ENCODE results near the gene BCR. TPM values are rescaled to one million over a fixed set of nuclear protein-coding genes. Genes with fewer than 3 reads are reported as not detected.
A peak's percentile ranks its signal among the peaks of the same experiment; 100 is the strongest.

BCR gene
- total RNA-seq, 1 experiment from 2014 or later, result 129 TPM

GRCh38 chr22:23219822-23220484, 39.6 kb downstream of the BCR start:
- POLR2A ChIA-PET, result interaction anchor here (1.3 kb wide), 1 partner anchor 50 kb away, joined by 3 read pairs; no protein-coding TSS in a partner anchor
- TF ChIP-seq ZNF263 (CRISPR knock-in tag; IDR thresholded peaks at IDR 0.05; ENCODE audit: low read depth), result no peak
- TF ChIP-seq NFYB (CRISPR knock-in tag; conservative IDR thresholded peaks at IDR 0.05; ENCODE audit: low read depth), result no peak
- TF ChIP-seq GRHL2 (CRISPR knock-in tag; IDR thresholded peaks at IDR 0.05; ENCODE audit: insufficient replicate concordance, severe bottlenecking), result no peak
- no peak for TF ChIP-seq CREB1 (CRISPR knock-in tag; IDR thresholded peaks at IDR 0.05)
- TF ChIP-seq PREB (CRISPR knock-in tag; IDR thresholded peaks at IDR 0.05; ENCODE audit: borderline replicate concordance), result no peak
- TF ChIP-seq CREM (CRISPR knock-in tag; IDR thresholded peaks at IDR 0.05), result no peak
- no peak for TF ChIP-seq FOXP1 (CRISPR knock-in tag; IDR thresholded peaks at IDR 0.05; ENCODE audit: borderline replicate concordance)
- TF ChIP-seq EMX1 (CRISPR knock-in tag; IDR thresholded peaks at IDR 0.05), result no peak
- no peak for TF ChIP-seq ESRRA (CRISPR knock-in tag; IDR thresholded peaks at IDR 0.05; ENCODE audit: borderline replicate concordance)
- no peak for TF ChIP-seq ZNF219 (CRISPR knock-in tag; IDR thresholded peaks at IDR 0.05; ENCODE audit: borderline replicate concordance)
- no peak for TF ChIP-seq ATF2 (CRISPR knock-in tag; IDR thresholded peaks at IDR 0.05; ENCODE audit: borderline replicate concordance, low read depth)
- CTCF ChIA-PET, result interaction anchor here (1.7 to 1.8 kb wide), 2 partner anchors 37 to 39 kb away, joined by 5 to 7 read pairs; partner anchors contain the start of gene BCR
- no peaks in the 10 kb centered on the region for H3K9me3 Mint-ChIP-seq
- no peak for ATAC-seq
- H3K4me1 Mint-ChIP-seq, result peaks cover 96% of the 10 kb centered on the region
- no peaks in the 10 kb centered on the region for H3K27me3 Mint-ChIP-seq (ENCODE audit: low read depth)
- no peaks in the 10 kb centered on the region for H3K36me3 Mint-ChIP-seq
- peak overlapping the region; percentile 32; the same call in 1 of the 2 replicates for H3K27ac Mint-ChIP-seq
- DNase-seq (ENCODE audit: low spot score), result no peak
- H3K4me3 Mint-ChIP-seq, result no peak overlapping the region; the same call in 1 of the 2 replicates

DNA sequence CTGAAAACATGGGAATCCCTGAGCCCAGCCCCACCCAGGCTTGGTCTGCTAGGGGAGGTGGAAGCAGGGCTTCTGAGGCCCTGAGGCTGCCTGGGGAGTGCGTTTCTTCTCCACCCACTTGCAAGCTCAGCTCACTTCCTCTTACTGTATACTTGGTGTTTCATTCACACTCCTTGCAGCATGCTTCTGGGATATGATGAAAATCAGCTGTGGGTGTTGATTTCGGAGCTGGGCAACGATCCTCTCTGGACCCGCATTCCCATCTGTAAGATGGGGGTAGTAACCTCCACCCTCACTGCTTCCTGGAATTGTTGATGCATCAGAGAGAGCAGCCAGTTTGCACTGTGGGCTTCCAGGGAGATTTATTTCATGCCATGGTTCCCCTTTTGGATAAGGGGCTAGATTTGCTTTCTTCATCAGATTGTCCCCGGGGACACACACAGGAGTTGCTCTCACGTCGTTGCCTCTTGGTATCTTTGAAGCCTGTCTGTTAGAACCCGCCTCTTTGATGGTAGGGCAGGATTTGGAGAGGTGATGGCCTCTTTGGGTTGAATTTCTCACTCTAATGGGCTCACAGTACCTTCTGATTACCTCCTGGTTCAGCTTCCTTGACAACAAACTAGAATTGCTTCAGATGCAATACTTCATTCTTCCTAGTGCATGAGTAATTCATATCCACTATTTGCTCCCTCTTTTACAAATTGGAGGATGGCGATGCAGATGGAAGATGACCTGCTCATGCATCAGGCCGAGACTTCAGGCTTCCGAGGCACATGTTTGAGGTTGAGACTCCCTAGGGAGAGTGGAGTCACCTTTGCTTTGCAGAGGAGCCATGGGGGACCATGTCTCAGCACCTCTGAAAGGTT, 40.4 kb downstream of the BCR start:
- no peak for ATAC-seq
- no peak overlapping the region for H3K4me3 Mint-ChIP-seq
- peaks cover 97% of the 10 kb centered on the region for H3K4me1 Mint-ChIP-seq
- TF ChIP-seq KAT7 (CRISPR knock-in tag; IDR thresholded peaks at IDR 0.05; ENCODE audit: borderline replicate concordance), result no peak
- no peak for TF ChIP-seq ZNF512 (CRISPR knock-in tag; IDR thresholded peaks at IDR 0.05; ENCODE audit: borderline replicate concordance)
- no peak for TF ChIP-seq ZNF532 (CRISPR knock-in tag; IDR thresholded peaks at IDR 0.05; ENCODE audit: borderline replicate concordance)
- no peak for TF ChIP-seq ETV6 (CRISPR knock-in tag; IDR thresholded peaks at IDR 0.05)
- TF ChIP-seq ZSCAN18 (CRISPR knock-in tag; IDR thresholded peaks at IDR 0.05), result no peak
- TF ChIP-seq NFATC4 (CRISPR knock-in tag; IDR thresholded peaks at IDR 0.05), result no peak
- no peak for TF ChIP-seq ZNF281 (CRISPR knock-in tag; IDR thresholded peaks at IDR 0.05)
- TF ChIP-seq TCF7 (CRISPR knock-in tag; IDR thresholded peaks at IDR 0.05; ENCODE audit: low read depth), result no peak

More for the DNA sequence above, 40.4 kb downstream of the BCR start:
- Mint-ChIP-seq H3K9me3 (no peaks in the 10 kb centered on the region), H3K27ac (peak overlapping the region; percentile 57), H3K27me3 (ENCODE audit: low read depth) (no peaks in the 10 kb centered on the region), H3K36me3 (no peaks in the 10 kb centered on the region)
- POLR2A ChIA-PET, result no interaction called here
- CTCF ChIA-PET, result interaction anchor here (1.7 to 1.8 kb wide), 2 partner anchors 37 to 40 kb away, joined by 5 to 7 read pairs; partner anchors contain the start of gene BCR
- DNase-seq (ENCODE audit: low spot score), result no peak

Measured in WTC11 (cell line).